NCI-H2227 (cell line): ENCODE results near the gene DYDC2.
"Not testable (repeated sequence)": the region's sequence is repeated elsewhere in the genome, so short reads cannot be mapped to it uniquely, and the experiment has no call there.

Experiments
- DNase-seq: peaks from one replicate; lab custom pipeline; 2025; ENCODE audit not compliant: unreplicated experiment; lab: John Stamatoyannopoulos, UW

The DYDC2 gene

GRCh38 chr10:80413271-80413996 is 56.9 kb downstream of the DYDC2 start:
- DNase-seq, result no peak

GRCh38 chr10:80414142-80414895 is 57.7 kb downstream of the DYDC2 start:
- DNase-seq, result no peak

DNA sequence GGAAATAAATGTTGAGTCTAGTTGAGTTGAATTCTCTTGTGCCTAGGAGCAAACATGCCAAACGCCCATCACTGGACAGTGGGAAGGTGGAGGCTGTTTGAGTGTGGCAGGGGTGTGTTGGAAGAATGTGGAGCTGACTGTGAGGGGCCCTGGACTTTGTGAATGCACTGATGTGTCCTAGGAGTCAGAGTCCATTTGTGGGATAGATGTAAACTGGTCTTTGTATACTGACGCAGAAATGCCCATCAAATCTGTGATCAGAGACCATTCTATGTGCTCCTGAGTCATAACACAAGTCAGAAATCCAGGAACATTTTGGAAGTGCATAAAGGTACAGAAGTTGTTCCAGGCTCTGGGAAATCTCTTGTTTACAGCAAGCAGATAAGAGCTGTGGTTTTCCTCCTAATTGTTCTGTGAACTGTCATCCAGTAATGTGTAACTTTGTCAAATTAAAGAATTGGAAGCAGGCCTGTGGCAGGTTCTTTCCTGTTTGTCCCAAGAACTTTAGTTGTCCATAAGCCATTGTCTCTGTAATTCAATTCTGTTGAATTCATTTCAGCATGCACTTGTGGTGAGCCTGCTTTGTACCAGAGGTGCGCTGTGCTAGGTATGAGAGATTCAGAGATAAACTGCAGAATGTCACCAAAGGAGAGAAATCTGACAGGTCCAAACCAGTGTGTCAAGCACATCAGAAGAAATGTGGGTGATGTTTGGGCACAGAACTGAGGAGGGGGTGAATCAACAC is 59.3 kb downstream of the DYDC2 start:
- no peak for DNase-seq

- no peak for DNase-seq
Measured at GRCh38 chr10:80416479-80417098, 60.0 kb downstream of the DYDC2 start.

DNA sequence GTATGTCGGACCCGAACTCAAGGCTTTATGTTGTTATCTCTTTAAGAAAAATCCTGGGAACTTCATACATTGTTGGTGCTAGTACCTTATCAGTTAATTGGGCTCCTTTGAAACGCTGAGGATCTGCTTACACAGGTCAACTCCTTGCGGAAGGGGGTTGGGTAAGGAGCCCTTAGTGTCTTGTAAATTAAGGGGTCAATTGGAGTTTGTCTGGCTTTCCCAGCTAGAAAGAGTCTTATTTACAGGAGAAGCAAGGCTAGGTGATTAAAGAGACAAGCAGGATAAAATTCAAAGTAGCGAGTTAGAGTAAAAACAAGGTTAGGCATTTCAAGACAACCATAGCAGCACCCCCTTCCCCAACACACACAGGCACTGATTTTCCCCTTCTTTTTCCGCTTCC is 60.7 kb downstream of the DYDC2 start:
- not testable (repeated sequence) for DNase-seq
